DMS 273 (cell line): ENCODE results near the gene POGLUT2.
A peak's percentile ranks its signal among the peaks of the same experiment; 100 is the strongest.

Experiments
- DNase-seq: peaks from one replicate; lab custom pipeline; 2025; ENCODE audit not compliant: unreplicated experiment; lab: John Stamatoyannopoulos, UW

The POGLUT2 gene

GRCh38 chr13:102798581-102799425, at the start of gene POGLUT2, which contains the start of gene BIVM:
Gene POGLUT2, minus strand, starts transcription at chr13:102798976. Its CDS starts 306 bp downstream, at chr13:102798670.
Gene BIVM, plus strand, starts transcription at chr13:102799119. Its CDS starts 8,149 bp downstream, at chr13:102807268.
- DNase-seq, result peak; percentile 96

- DNase-seq, result peak; percentile 51
Observed at GRCh38 chr13:102847272-102848234, 48.8 kb upstream of the POGLUT2 start.

- peak; percentile 63 for DNase-seq
Observed at GRCh38 chr13:102846261-102847015, 47.7 kb upstream of the POGLUT2 start.

GRCh38 chr13:102845630-102846260, 47.0 kb upstream of the POGLUT2 start, which contains the start of gene ERCC5:
Gene ERCC5, plus strand, starts transcription at chr13:102846032. Its CDS starts 235 bp downstream, at chr13:102846267.
- DNase-seq, result peak; percentile 97

- DNase-seq, result no peak
Observed at GRCh38 chr13:102845289-102845629, 46.5 kb upstream of the POGLUT2 start.

GRCh38 chr13:102839462-102839861, 40.7 kb upstream of the POGLUT2 start:
- DNase-seq, result no peak

- no peak for DNase-seq
Observed at GRCh38 chr13:102838982-102839381, 40.2 kb upstream of the POGLUT2 start.

GRCh38 chr13:102838273-102838672, 39.5 kb upstream of the POGLUT2 start:
- DNase-seq, result no peak

- no peak for DNase-seq
Observed at GRCh38 chr13:102836471-102836870, 37.7 kb upstream of the POGLUT2 start.

GRCh38 chr13:102830646-102831045, 31.9 kb upstream of the POGLUT2 start:
- DNase-seq, result no peak

- no peak for DNase-seq
Observed at GRCh38 chr13:102825921-102826706, 27.3 kb upstream of the POGLUT2 start.

GRCh38 chr13:102825400-102825799, 26.6 kb upstream of the POGLUT2 start:
- no peak for DNase-seq

- no peak for DNase-seq
Observed at GRCh38 chr13:102817907-102818306, 19.1 kb upstream of the POGLUT2 start.

- DNase-seq, result no peak
Observed at GRCh38 chr13:102817241-102817640, 18.5 kb upstream of the POGLUT2 start.

- no peak for DNase-seq
Observed at GRCh38 chr13:102816708-102817107, 17.9 kb upstream of the POGLUT2 start.

GRCh38 chr13:102815788-102816187, 17.0 kb upstream of the POGLUT2 start:
- no peak for DNase-seq

GRCh38 chr13:102814793-102815192, 16.0 kb upstream of the POGLUT2 start:
- no peak for DNase-seq

GRCh38 chr13:102814025-102814607, 15.3 kb upstream of the POGLUT2 start:
- DNase-seq, result no peak

GRCh38 chr13:102812611-102813287, 14.0 kb upstream of the POGLUT2 start:
- peak; percentile 5 for DNase-seq
